GM12864 (cell line): Measurements from ENCODE around the gene DHX34.
A peak's percentile ranks its signal among the peaks of the same experiment; 100 is the strongest.
"Not testable (repeated sequence)": the region's sequence is repeated elsewhere in the genome, so short reads cannot be mapped to it uniquely, and the experiment has no call there.

Source experiments
- DNase-seq: peaks from one replicate; pipeline ENCODE4 v3.0.0-alpha.2; 2011; ENCODE audit warnings: low read depth
- H3K4me3 ChIP-seq: 2 replicates; pipeline ENCODE4 v1.5.1; 2011; ENCODE audit warnings: mild to moderate bottlenecking, low read depth, low read length, control low read depth
- CTCF ChIP-seq: IDR thresholded peaks from 2 replicates; pipeline ENCODE4 v1.5.1; 2011; ENCODE audit warnings: low read depth, mild to moderate bottlenecking, moderate library complexity, low read length, control low read depth, inconsistent platforms; ENCODE audit errors: missing control alignments

The DHX34 gene

GRCh38 chr19:47387623-47388022 is 38.5 kb downstream of the DHX34 start:
- DNase-seq, H3K4me3 ChIP-seq: not testable (repeated sequence)

GRCh38 chr19:47388721-47389120 is 39.6 kb downstream of the DHX34 start:
- not testable (repeated sequence) for H3K4me3 ChIP-seq, DNase-seq

GRCh38 chr19:47389150-47389556 is 40.0 kb downstream of the DHX34 start:
- DNase-seq: no peak
- H3K4me3 ChIP-seq: no peak overlapping the region
- TF ChIP-seq CTCF: no peak

- no peak for DNase-seq
- TF ChIP-seq CTCF: no peak
- no peak overlapping the region for H3K4me3 ChIP-seq
Measured at GRCh38 chr19:47390533-47391488, 41.7 kb downstream of the DHX34 start.

- DNase-seq: peak; percentile 34
- peak; percentile 92 for TF ChIP-seq CTCF
- no peak overlapping the region for H3K4me3 ChIP-seq
Measured at GRCh38 chr19:47391510-47392223, 42.6 kb downstream of the DHX34 start.

- H3K4me3 ChIP-seq: no peak overlapping the region
- no peak for DNase-seq
- no peak for TF ChIP-seq CTCF
Measured at GRCh38 chr19:47398707-47399597, 49.8 kb downstream of the DHX34 start.

GRCh38 chr19:47402504-47402903 is 53.4 kb downstream of the DHX34 start:
- no peak for TF ChIP-seq CTCF
- H3K4me3 ChIP-seq: no peak overlapping the region
- DNase-seq: no peak
